ENCODE data around the gene VSX2.

DNA sequence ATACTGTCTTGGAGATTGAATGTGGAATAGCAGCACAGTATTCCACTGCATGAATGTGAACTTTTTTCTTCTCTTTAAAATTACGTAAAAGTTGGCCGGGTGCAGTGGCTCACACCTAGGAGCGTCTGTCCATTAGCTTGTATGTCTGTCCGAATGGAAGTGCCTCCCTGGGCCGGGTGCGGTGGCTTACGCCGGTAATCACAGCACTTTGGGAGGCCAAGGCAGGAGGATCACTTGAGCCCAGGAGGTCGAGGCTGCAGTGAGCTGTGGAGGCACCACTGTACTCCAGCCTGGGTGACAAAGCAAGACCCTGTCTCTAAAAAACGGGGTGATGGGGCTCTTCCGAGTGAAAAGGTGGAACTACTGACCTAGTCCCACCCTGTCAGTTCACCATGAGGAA lies 22.6 kb upstream of the VSX2 start:
- TF ChIP-seq POLR2A (IDR thresholded peaks at IDR 0.05; ENCODE audit: low read depth) (no peak), EP300 (IDR thresholded peaks at IDR 0.05) (no peak)
- TF ChIP-seq, protein P1, sequence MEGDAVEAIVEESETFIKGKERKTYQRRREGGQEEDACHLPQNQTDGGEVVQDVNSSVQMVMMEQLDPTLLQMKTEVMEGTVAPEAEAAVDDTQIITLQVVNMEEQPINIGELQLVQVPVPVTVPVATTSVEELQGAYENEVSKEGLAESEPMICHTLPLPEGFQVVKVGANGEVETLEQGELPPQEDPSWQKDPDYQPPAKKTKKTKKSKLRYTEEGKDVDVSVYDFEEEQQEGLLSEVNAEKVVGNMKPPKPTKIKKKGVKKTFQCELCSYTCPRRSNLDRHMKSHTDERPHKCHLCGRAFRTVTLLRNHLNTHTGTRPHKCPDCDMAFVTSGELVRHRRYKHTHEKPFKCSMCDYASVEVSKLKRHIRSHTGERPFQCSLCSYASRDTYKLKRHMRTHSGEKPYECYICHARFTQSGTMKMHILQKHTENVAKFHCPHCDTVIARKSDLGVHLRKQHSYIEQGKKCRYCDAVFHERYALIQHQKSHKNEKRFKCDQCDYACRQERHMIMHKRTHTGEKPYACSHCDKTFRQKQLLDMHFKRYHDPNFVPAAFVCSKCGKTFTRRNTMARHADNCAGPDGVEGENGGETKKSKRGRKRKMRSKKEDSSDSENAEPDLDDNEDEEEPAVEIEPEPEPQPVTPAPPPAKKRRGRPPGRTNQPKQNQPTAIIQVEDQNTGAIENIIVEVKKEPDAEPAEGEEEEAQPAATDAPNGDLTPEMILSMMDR (IDR thresholded peaks at IDR 0.05) = no peak

All from esophagus muscularis mucosa (tissue), 4 donors.